ENCODE data around the gene GEMIN4. TPM values are rescaled to one million over a fixed set of nuclear protein-coding genes. Genes with fewer than 3 reads are reported as not detected.

Gene GEMIN4
- 4.9 TPM for total RNA-seq (2013)
- polyA plus RNA-seq, result 10 to 100 TPM in 2 of 3 donors, 1 to 10 TPM in 1; 8.8 to 10.6 (median 10.1) TPM
- 7.8 and 9.3 TPM in 2 replicates for polyA minus RNA-seq
- 4.1 to 14.9 (median 11.9) reads per million in 11 experiments for total RNA-seq

GRCh38 chr17:752002-752619, at the start of gene GEMIN4:
Gene GEMIN4, minus strand, starts transcription at chr17:752264. Its CDS starts 122 bp downstream, at chr17:752142.
- H3K27ac ChIP-seq (ENCODE audit: low read depth in 1 of 2, low read length in 2 of 2), result peak within 1 kb of the TSS; percentile 50 to 84
- H4K20me1 ChIP-seq (ENCODE audit: insufficient read depth, low read length), result peaks cover 5% of the 10 kb centered on the region
- intact Hi-C loops (cut with micrococcal nuclease), result loop anchor here (5.0 kb wide), 2 partner anchors 35 to 605 kb away; no protein-coding TSS in a partner anchor
- Mint-ChIP-seq H3K9me3 (peaks cover 0 to 3% (median 0%) of the 10 kb centered on the region in 7 donors), H3K27me3 (ENCODE audit: low read depth in 3 of 3) (peaks cover 0 to 7% (median 2%) of the 10 kb centered on the region in 3 donors), H3K4me1 (peaks cover 29% of the 10 kb centered on the region), H3K36me3 (peaks cover 26 to 28% of the 10 kb centered on the region in 2 donors), H3K27ac (peak within 1 kb of the TSS; percentile 89 to 97 (median 94)), H3K4me3 (peak within 1 kb of the TSS; percentile 94 to 98)
- peak; percentile 98 for TF ChIP-seq CTCF (IDR thresholded peaks at IDR 0.05)
- H3K27me3 ChIP-seq (ENCODE audit: control insufficient read depth in 2 of 2, insufficient read depth in 2 of 2, low read length in 2 of 2), result no peaks in the 10 kb centered on the region
- peak within 1 kb of the TSS; percentile 99 for H2AFZ ChIP-seq (ENCODE audit: insufficient read depth, low read depth, low read length, poor library complexity, severe bottlenecking)
- peak within 1 kb of the TSS; percentile 98 for H3K4me2 ChIP-seq (replicated peaks; ENCODE audit: extremely low read depth, low read length, poor library complexity, severe bottlenecking)
- peaks cover 15 to 24% of the 10 kb centered on the region in 2 donors for H3K36me3 ChIP-seq (replicated peaks in 1 of 2; ENCODE audit: control insufficient read depth in 1 of 2, insufficient read depth in 2 of 2, low read length in 2 of 2)
- peak within 1 kb of the TSS; percentile 89 for H3K9ac ChIP-seq (ENCODE audit: insufficient read depth, low read length, poor library complexity, severe bottlenecking)
- peaks cover 19 to 26% of the 10 kb centered on the region in 2 donors for H3K4me1 ChIP-seq (ENCODE audit: control insufficient read depth in 1 of 2, insufficient read depth in 2 of 2, low read length in 2 of 2)
- peak within 1 kb of the TSS; percentile 36 to 87 (median 62) for H3K4me3 ChIP-seq (replicated peaks in 1 of 3; ENCODE audit: low read depth in 2 of 3, low read length in 3 of 3)
- peaks cover 38% of the 10 kb centered on the region for H3K79me2 ChIP-seq (ENCODE audit: insufficient read depth, low read length)
- WGBS (ENCODE audit: insufficient coverage), result under 1% methylated on average over 71 of the region's 87 CpGs
- no peaks in the 10 kb centered on the region for H3K9me3 ChIP-seq (replicated peaks in 1 of 2; ENCODE audit: control insufficient read depth in 1 of 2, insufficient read depth in 1 of 2, low read length in 2 of 2)
- peak; percentile 86 to 89 (median 87) for DNase-seq

DNA sequence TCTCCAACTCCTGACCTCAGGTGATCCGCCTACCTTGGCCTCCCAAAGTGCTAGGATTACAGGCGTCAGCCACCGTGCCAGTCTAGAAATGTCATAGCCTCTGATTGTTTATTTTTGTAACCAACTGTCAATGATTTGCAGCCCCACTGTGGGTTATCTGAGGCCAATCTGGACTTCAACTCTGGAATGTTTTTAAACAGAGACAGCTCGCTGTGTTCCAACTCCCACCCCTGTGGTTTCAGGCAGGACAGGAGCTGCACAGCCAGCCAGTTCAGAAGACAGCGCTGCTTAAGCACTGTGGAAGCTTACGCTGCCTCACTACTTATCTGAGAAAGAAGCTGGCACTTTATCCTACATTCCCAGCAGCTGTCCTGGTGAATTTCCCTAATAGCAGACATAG, 49.6 kb upstream of the GEMIN4 start:
- Histone ChIP-seq H3K79me2 (ENCODE audit: insufficient read depth, low read length) (no peaks in the 10 kb centered on the region), H3K9me3 (replicated peaks in 1 of 2; ENCODE audit: control insufficient read depth in 1 of 2, insufficient read depth in 1 of 2, low read length in 2 of 2) (no peaks in the 10 kb centered on the region), H3K4me1 (ENCODE audit: control insufficient read depth in 1 of 2, insufficient read depth in 2 of 2, low read length in 2 of 2) (no peaks in the 10 kb centered on the region), H3K36me3 (replicated peaks in 1 of 2; ENCODE audit: control insufficient read depth in 1 of 2, insufficient read depth in 2 of 2, low read length in 2 of 2) (no peaks in the 10 kb centered on the region), H3K4me2 (replicated peaks; ENCODE audit: extremely low read depth, low read length, poor library complexity, severe bottlenecking) (no peak overlapping the region), H3K9ac (ENCODE audit: insufficient read depth, low read length, poor library complexity, severe bottlenecking) (no peak overlapping the region), H2AFZ (ENCODE audit: insufficient read depth, low read depth, low read length, poor library complexity, severe bottlenecking) (no peak overlapping the region), H3K27ac (ENCODE audit: low read depth in 1 of 2, low read length in 2 of 2) (no peak overlapping the region), H4K20me1 (ENCODE audit: insufficient read depth, low read length) (no peaks in the 10 kb centered on the region), H3K4me3 (replicated peaks in 1 of 3; ENCODE audit: low read depth in 2 of 3, low read length in 3 of 3) (no peak overlapping the region), H3K27me3 (ENCODE audit: control insufficient read depth in 2 of 2, insufficient read depth in 2 of 2, low read length in 2 of 2) (no peaks in the 10 kb centered on the region)
- 96% methylated on average over 6 of the region's 6 CpGs for WGBS (ENCODE audit: insufficient coverage)
- Mint-ChIP-seq H3K4me3 (no peak overlapping the region), H3K27me3 (ENCODE audit: low read depth in 3 of 3) (peaks cover 0 to 17% (median 8%) of the 10 kb centered on the region in 3 donors), H3K27ac (no peak overlapping the region), H3K4me1 (no peaks in the 10 kb centered on the region), H3K36me3 (no peaks in the 10 kb centered on the region), H3K9me3 (no peaks in the 10 kb centered on the region)
- no peak for DNase-seq
- intact Hi-C loops (cut with micrococcal nuclease), result no loop called here
- no peak for TF ChIP-seq CTCF (IDR thresholded peaks at IDR 0.05)

All from CD14-positive monocyte (primary cell).